ENCODE measurements around the gene PDGFD.

PDGFD gene

DNA sequence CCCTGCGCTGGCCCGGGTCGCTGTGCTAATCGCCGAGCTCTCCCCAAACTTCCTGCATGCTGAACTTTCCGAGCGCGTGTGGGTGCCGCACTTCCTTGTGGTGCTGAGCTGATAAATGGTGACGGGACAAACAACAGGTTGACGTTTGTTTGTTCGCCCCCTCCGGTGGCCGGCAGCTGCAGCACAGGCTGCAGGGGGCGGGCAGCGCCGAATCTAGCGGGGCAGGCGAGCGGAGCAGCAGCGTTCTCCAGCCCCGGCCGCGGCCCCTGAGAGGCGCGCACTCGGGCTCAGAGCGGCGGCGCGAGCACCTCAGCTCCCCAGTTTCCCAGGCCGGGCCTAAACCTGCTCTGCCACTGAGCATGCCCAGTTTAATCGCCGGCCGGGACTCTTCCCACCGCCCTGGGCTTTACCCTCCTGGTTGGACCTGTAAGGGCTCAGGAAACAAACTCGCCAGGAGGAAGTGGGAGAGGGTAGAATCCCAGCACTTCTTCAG, at the start of gene PDGFD:
TSS of gene PDGFD (minus strand) at position 120 of the 493 bp plus-strand sequence.
- DNase-seq, result peak; percentile 49

- no peak for DNase-seq
Measured at GRCh38 chr11:104206936-104207335, 43.0 kb upstream of the PDGFD start.

DNA sequence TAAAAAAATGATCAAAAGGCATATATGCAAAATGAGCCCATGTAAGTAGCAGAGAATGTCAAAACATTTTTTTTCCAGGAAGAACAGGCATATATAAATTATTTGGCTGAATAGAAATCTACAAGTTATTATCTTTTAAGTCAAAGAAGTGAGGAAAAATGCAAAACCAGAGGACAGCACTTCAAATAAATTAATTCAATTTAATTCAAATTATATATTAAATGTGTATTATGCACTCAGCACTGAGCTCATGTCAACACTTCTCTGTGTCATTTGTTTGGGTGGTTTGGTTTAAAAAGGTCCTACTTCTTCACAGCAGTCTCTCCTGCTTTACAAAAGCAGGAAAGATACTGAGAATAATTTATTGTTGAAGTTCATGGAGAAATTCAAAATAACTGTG, 41.9 kb upstream of the PDGFD start:
- peak; percentile 33 for DNase-seq

DNA sequence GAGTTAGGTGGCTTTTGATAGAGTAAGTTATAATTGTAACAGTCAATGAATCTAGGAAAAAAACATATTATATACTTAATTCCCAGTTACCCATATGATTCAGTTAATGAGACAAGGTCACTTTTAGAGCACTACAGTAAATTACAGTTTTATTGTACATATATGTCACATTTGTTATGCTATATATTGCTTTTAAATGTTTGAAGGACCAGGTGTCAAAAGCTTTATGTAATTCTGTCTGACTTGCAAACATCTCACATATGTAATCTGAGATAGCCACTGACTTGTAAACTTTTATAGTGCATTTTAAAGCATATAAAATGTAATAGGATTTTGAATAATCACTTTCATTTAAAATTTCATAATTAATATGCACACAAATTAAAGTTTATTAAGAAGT, 36.7 kb upstream of the PDGFD start:
- no peak for DNase-seq

GRCh38 chr11:104199053-104199452, 35.1 kb upstream of the PDGFD start:
- DNase-seq, result no peak

- no peak for DNase-seq
Measured at GRCh38 chr11:104198576-104198975, 34.6 kb upstream of the PDGFD start.

DNA sequence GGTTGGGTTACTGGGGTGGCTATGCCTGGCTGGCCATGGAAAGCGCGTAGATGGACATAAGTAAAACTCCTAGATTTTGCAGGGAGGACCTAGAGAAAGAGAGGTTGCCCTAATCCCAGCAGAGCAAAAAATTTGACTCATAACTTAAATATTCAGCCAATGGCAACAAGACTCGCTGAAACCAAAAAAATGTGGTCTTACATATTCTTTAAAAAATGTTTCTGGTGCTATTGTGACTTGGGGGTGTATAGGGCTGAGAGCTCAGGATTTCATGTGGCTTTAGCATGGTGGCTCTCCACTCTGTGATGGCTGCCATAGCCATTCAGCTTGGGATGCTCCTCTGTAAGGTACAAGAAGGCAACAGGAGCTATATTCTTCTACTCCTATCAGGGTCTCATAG, 27.2 kb upstream of the PDGFD start:
- no peak for DNase-seq

DNA sequence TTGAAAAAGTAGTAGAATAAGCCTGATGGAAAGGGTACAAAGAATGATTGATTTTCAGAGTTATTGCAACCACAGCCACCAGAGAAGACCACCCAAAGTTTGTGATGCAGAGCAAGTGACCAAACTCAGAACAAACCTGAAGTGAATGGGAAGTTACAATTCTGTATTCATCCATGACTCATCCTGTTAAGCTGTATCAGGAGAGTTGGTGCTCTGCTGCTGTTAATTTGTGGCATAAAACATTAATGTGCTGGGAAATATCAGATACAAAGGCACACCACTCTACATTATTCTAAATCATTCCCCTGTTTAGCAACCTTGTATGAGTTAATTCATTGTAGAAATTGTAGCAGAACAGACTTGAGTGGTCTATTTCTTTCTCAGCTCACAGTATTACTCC, 19.6 kb upstream of the PDGFD start:
- DNase-seq, result no peak

DNA sequence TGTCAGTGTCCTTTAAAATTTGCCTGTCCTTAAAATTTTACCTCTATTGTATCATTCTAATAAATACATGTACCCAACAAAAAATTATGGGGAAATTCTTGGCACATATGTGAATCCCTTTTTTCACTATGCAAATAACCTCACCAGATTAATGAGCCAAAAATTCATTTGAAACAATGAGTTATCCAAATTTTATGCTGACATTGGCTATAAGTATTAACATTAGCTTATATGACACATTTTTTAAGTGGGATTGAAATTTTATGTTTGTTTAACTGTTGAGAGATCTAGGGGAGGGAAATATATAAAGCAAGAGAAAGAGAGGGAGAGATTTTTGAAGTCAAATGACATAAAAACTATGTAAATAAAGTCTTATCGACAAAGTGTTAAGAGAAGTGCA, 11.8 kb upstream of the PDGFD start:
- no peak for DNase-seq

GRCh38 chr11:104169091-104169490, 5.1 kb upstream of the PDGFD start:
- no peak for DNase-seq

DNA sequence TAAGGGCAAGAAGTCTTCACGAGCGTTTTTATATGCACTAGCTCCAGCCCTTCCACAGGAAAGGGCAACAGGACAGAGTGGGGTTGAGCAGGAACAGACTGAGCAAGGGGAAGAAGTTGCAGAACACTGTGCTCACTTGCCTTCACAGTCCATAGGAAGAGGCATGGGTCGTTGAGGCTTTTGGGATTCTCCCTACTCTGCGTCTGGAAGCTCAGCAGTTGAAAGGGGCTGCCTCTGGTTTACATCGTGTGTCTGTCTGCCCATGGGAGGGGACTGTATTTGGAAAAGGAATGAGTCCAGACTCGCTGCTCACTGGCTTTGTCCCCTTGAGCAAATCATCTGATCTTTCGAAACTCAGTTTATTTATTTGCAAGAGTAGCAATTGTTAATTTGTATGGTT, 1.1 kb upstream of the PDGFD start:
- DNase-seq, result no peak

- no peak for DNase-seq
Measured at GRCh38 chr11:104163100-104164027, 583 bp downstream of the PDGFD start.

DNA sequence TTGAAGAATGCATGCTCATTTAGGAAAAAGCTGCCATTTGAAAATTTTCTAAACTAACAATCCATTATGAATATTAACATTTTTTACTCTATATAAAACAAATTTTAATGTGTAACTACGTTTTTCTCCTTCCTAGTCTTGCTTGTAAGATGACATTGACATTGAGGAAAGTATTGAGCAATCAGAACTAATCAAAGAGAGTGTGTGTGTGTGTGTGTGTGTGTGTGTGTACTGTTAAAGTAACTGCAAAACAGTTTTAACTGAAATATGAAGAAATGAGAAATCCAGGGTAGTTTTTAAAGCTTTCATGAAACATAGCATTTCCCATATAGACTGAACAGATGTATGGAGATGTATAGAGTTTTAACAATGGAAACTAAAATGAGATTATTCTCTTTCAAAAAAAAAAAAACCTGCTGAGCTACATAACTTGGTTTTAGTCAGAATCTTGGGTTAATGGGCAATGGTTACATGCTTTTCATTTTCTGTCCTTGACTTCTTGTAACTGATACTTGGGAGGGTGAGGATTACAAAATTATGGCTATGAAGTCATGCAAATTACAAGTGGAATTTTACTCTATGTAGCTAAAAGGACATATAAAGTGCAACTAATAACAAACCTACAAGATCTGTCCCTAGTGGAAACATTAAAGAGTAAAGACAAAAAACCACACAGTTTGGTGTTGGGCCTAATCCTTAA, 2.0 kb downstream of the PDGFD start:
- no peak for DNase-seq

GRCh38 chr11:104159356-104159755, 4.6 kb downstream of the PDGFD start:
- no peak for DNase-seq

DNA sequence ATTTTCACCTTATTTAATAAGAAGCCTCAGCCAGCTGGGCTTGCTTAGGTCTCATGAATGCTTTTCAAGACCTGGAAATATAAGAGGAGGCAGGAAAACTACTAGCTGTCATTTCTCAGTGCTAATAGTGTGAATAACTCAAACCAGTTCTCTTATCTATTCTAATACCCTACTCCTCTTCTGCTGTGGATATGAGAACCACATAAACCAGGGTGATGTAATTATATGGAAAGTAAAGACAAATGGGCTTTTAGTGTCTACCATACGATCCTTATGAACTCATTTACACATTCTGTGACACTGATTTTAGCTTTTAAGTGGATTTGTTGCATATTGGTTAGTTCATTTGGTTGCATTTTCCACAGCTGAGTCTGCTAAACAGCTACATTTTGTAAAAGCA, 8.6 kb downstream of the PDGFD start:
- DNase-seq, result no peak

- DNase-seq, result no peak
Measured at GRCh38 chr11:104154296-104154695, 9.7 kb downstream of the PDGFD start.

DNA sequence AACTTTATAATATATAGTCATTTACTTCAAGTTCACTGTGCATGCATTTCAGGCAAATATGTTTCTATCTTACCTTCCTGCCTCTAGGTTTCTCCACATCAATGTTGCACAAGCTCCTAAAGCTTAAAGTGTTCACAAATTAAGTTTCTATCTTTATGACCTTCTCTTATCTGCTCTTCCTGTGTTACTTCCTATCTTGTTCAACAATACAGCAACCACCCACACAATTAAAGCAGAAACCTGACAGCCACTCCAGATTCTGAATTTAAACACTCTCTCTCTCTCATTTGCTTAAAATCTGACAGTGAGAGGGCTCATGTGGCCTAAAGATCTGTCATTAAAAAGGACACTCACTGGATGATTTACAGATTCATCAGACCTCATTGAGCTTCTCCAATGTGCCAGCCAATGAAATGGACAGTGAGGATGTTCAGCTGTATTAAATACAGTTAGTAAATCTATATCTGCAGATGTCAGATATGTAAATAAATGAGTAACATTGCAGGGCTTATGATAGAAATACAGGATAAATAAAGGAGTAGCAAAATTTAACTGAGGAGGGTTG, 10.9 kb downstream of the PDGFD start:
- no peak for DNase-seq

DNA sequence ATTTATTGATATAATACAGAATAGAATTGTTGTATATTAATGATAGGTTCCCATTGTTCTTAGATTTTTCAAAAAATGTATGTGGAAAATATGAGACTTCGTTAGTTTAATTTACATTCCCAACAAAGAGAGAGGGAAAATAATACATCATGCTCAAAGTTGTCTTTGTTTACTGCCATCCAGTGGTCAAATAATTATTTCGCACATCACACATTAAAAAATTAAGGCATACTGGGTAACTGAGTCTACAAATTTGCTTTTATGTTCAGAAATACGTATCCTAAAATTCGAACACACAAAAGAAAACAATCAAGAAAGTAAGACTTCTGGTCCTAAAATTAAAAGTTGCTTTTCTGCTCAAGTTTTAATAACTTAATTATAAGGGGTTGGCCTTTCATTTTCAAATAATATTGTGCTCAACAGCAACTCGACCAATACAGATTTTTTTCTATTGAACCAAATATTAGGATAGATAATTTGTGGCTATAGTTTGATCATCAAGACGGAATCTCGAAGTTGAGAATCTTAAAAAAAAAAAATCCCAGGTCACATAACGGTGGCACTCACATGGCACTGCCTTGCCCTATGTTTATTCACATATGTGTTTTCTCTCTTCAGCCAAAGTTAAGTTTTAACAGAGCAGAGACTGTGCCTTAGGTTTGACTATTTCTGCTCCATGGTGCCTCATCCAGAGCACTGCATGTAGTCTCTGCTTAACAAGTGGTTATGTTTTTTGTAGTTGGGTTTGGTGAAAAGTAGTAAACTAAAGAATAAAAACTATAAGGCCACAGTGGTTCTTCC, 12.3 kb downstream of the PDGFD start:
- DNase-seq, result peak; percentile 26

GRCh38 chr11:104148706-104149105, 15.2 kb downstream of the PDGFD start:
- DNase-seq, result no peak

DNA sequence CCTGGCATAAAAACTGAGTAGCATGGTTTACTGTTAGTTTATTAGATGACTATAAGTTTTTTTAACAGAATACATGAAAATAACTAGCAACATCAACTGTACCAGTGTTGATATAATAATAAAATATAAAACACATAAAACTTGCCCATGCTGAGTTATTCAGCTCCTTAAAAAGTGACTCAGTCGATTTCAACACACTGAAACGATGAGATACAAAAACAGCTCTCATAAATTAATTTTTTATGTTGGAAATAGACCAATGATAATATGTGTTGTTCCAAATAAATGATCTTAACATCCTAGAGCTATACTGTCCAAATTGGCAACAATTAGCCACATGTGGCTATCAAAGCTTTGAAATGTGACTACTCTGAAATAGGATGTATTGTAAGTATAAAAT, 15.9 kb downstream of the PDGFD start:
- no peak for DNase-seq

GRCh38 chr11:104146943-104147342, 17.0 kb downstream of the PDGFD start:
- DNase-seq, result no peak

DNA sequence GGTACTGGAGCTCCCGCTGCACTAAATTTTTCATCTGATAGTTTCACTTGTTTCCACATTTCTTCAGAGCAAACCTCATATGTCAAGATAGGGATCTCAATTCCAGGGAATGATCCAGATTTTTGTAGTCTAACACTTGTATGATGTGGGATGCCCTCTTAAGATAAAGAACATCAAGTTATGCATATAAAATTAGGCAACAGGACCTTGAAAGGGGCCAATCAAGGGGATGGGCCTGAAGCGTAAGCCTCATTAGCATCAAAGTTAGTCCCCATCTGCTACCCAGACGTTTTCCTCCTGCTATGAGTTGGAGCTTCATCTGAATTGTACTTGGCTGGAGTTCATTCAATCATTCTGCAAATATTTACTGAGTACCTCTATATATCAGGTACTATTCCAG, 17.5 kb downstream of the PDGFD start:
- no peak for DNase-seq

GRCh38 chr11:104145062-104145461, 18.9 kb downstream of the PDGFD start:
- no peak for DNase-seq
